Smooth muscle cell (in vitro differentiated cells): Measurements from ENCODE around the gene PRM2. TPM values are rescaled to one million over a fixed set of nuclear protein-coding genes. Genes with fewer than 3 reads are reported as not detected.
A peak's percentile ranks its signal among the peaks of the same experiment; 100 is the strongest.

Source experiments
- DNase-seq: peaks from one replicate; lab custom pipeline; 2025; ENCODE audit not compliant: unreplicated experiment; lab: John Stamatoyannopoulos, UW
- H2AFZ ChIP-seq: fragments of 200-600 bp; sonication (generic); 2 replicates; pipeline ENCODE4 v1.6.0; 2016; ENCODE audit warnings: antibody characterized with exemption, low read depth, mild to moderate bottlenecking
- H3F3A ChIP-seq: fragments of 200-600 bp; sonication (generic); 2 replicates; pipeline ENCODE4 v1.6.0; 2017; ENCODE audit warnings: antibody characterized with exemption, low read depth
- H3K27ac ChIP-seq: fragments of 200-600 bp; sonication (generic); 2 replicates; pipeline ENCODE4 v1.5.1; 2016; ENCODE audit warnings: low read depth, mild to moderate bottlenecking
- H3K27me3 ChIP-seq: fragments of 200-600 bp; sonication (generic); 2 replicates; pipeline ENCODE4 v1.6.1; 2016; ENCODE audit warnings: low read depth, mild to moderate bottlenecking
- H3K36me3 ChIP-seq: fragments of 200-600 bp; sonication (generic); 2 replicates; pipeline ENCODE4 v1.5.1; 2016; ENCODE audit warnings: low read depth
- H3K4me1 ChIP-seq: fragments of 200-600 bp; sonication (generic); 2 replicates; pipeline ENCODE4 v1.5.1; 2016; ENCODE audit warnings: low read depth
- H3K4me2 ChIP-seq: fragments of 200-600 bp; sonication (generic); 2 replicates; pipeline ENCODE4 v1.6.0; 2016; ENCODE audit warnings: mild to moderate bottlenecking
- H3K4me3 ChIP-seq: fragments of 200-600 bp; sonication (generic); 2 replicates; pipeline ENCODE4 v1.5.1; 2016; ENCODE audit warnings: mild to moderate bottlenecking
- H3K79me2 ChIP-seq: fragments of 200-600 bp; sonication (generic); 2 replicates; pipeline ENCODE4 v1.6.0; 2016; ENCODE audit warnings: low read depth, mild to moderate bottlenecking
- H3K9ac ChIP-seq: fragments of 200-600 bp; sonication (generic); 2 replicates; pipeline ENCODE4 v1.6.0; 2016; ENCODE audit warnings: low read depth
- H3K9me3 ChIP-seq: fragments of 200-600 bp; sonication (generic); replicated peaks from 2 replicates; pipeline ENCODE4 v1.5.1; 2016; ENCODE audit warnings: low read depth
- H4K20me1 ChIP-seq: fragments of 200-600 bp; sonication (generic); 2 replicates; pipeline ENCODE4 v1.6.0; 2016; ENCODE audit warnings: low read depth
- WGBS: methylation state at CpG from one replicate; pipeline ENCODE4 v1.1.7; 2016; ENCODE audit warnings: low lambda C conversion rate; 5-methylcytosine and 5-hydroxymethylcytosine counted together
- polyA plus RNA-seq: library from polyadenylated mRNA; unstranded; fragments of >200 nt; fragmentation: Nextera tagmentation; extraction: Ambion mirVana; gene quantifications from 2 replicates; pipeline ENCODE4 v1.2.1, GENCODE V29; 2016
- total RNA-seq: library from RNA; depleted of rRNA; stranded (reverse); fragments of >200 nt; gene quantifications from 2 replicates; pipeline ENCODE4 v1.2.3, GENCODE V29; 2014
- TF ChIP-seq, protein P1 (sequence below): fragments of 200-600 bp; sonication (generic); IDR thresholded peaks from 2 replicates; pipeline ENCODE4 v1.5.1; 2017; ENCODE audit warnings: borderline replicate concordance, mild to moderate bottlenecking, antibody characterized with exemption; ENCODE audit not compliant: insufficient read depth, poor library complexity, severe bottlenecking

Gene PRM2
- total and polyA plus RNA-seq, 2 experiments from 2014 or later: not detected

DNA sequence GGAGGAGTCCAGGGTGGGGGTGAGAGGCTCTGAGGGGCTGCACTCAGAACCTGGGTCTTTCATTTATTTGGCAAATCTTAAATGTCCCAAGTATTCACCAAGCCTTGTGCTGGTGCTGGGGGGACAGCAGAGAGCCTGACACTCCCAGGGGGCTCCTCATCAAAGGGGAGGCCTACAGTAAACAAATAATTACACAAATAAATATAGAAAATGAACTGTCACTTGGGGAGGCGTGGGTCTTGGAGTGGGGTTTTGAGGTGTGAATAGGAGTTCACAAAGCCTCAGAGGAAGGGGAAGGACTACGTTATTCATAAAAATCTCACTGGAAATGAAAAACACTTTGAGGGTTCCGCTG lies 20.0 kb upstream of the PRM2 start:
- H3K9ac ChIP-seq: no peak overlapping the region
- WGBS: 42% methylated on average over 3 of the region's 3 CpGs
- no peaks in the 10 kb centered on the region for H3K9me3 ChIP-seq
- peak overlapping the region; percentile 2 for H2AFZ ChIP-seq
- TF ChIP-seq, protein P1, sequence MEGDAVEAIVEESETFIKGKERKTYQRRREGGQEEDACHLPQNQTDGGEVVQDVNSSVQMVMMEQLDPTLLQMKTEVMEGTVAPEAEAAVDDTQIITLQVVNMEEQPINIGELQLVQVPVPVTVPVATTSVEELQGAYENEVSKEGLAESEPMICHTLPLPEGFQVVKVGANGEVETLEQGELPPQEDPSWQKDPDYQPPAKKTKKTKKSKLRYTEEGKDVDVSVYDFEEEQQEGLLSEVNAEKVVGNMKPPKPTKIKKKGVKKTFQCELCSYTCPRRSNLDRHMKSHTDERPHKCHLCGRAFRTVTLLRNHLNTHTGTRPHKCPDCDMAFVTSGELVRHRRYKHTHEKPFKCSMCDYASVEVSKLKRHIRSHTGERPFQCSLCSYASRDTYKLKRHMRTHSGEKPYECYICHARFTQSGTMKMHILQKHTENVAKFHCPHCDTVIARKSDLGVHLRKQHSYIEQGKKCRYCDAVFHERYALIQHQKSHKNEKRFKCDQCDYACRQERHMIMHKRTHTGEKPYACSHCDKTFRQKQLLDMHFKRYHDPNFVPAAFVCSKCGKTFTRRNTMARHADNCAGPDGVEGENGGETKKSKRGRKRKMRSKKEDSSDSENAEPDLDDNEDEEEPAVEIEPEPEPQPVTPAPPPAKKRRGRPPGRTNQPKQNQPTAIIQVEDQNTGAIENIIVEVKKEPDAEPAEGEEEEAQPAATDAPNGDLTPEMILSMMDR: no peak
- no peak overlapping the region for H3K27ac ChIP-seq
- no peak for DNase-seq
- no peaks in the 10 kb centered on the region for H3K27me3 ChIP-seq
- H4K20me1 ChIP-seq: no peaks in the 10 kb centered on the region
- H3F3A ChIP-seq: no peaks in the 10 kb centered on the region
- H3K4me2 ChIP-seq: peak overlapping the region; percentile 67
- peaks cover 4% of the 10 kb centered on the region for H3K4me1 ChIP-seq
- H3K36me3 ChIP-seq: no peaks in the 10 kb centered on the region
- H3K79me2 ChIP-seq: no peaks in the 10 kb centered on the region
- H3K4me3 ChIP-seq: no peak overlapping the region

DNA sequence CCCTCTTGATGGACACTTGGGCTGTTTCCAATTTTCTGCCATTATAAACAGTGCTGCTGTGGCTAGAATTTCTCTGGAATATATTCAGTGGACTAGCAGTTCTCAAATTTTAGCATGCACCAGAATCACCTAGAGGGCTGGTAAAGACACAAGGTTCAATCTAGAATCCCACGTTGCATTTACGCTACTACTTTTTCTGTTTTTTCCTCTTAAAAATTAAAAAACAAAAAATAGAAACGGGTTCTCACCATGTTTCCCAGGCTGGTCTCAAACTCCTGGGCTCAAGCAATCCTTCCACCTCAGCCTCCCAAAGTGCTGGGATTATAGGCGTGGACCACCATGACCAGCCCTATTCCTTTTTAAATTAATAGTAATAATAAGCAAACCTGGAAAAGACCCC lies 19.4 kb upstream of the PRM2 start:
- no peak overlapping the region for H3K4me3 ChIP-seq
- H3K9me3 ChIP-seq: no peaks in the 10 kb centered on the region
- DNase-seq: no peak
- H3K36me3 ChIP-seq: no peaks in the 10 kb centered on the region
- no peak overlapping the region for H3K9ac ChIP-seq
- no peak overlapping the region for H3K27ac ChIP-seq
- no peak overlapping the region for H3K4me2 ChIP-seq
- H3K79me2 ChIP-seq: no peaks in the 10 kb centered on the region
- no peak overlapping the region for H2AFZ ChIP-seq
- TF ChIP-seq, protein P1: no peak
- WGBS: 93% methylated on average over 4 of the region's 4 CpGs
- peaks cover 11% of the 10 kb centered on the region for H3K4me1 ChIP-seq
- no peaks in the 10 kb centered on the region for H4K20me1 ChIP-seq
- no peaks in the 10 kb centered on the region for H3F3A ChIP-seq
- no peaks in the 10 kb centered on the region for H3K27me3 ChIP-seq

DNA sequence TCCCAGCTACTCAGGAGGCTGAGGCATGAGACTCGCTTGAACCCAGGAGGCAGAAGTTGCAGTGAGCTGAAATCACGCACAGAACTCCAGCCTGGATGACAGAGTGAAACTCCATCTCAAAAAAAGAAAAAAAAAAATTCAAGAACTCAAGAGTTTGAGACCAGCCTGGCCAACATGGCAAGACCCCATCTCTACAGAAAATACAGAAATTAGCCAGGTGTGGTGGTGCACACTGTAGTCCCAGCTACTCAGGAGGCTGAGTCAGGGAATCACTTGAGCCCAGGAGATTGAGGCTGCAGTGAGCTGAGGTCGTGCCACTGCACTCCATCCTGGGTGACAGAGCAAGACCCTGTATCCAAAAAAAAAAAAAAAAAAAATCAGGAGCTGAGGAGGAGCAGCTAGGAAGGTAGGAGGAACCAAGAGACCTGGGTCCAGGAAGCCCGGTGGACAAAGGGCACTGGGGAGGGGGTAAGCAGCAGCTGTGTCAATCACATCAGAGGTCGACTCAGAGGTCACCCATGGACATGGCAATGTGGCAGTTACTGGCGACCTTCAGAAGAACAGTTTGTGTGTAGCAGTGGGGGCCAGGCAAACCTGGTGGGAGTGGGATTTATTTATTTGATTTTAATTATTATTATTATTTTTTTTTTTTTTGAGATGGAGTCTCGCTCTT lies 15.9 kb upstream of the PRM2 start:
- TF ChIP-seq, protein P1: no peak
- Histone ChIP-seq H3K9ac (no peak overlapping the region), H3K4me2 (no peak overlapping the region), H4K20me1 (no peaks in the 10 kb centered on the region), H3K4me3 (no peak overlapping the region), H3K4me1 (peaks cover 11% of the 10 kb centered on the region), H3K27me3 (no peaks in the 10 kb centered on the region), H3K36me3 (no peaks in the 10 kb centered on the region), H3K27ac (no peak overlapping the region), H3K79me2 (no peaks in the 10 kb centered on the region), H3K9me3 (no peaks in the 10 kb centered on the region), H3F3A (no peaks in the 10 kb centered on the region), H2AFZ (no peak overlapping the region)
- DNase-seq: no peak
- 93% methylated on average over 7 of the region's 7 CpGs for WGBS

DNA sequence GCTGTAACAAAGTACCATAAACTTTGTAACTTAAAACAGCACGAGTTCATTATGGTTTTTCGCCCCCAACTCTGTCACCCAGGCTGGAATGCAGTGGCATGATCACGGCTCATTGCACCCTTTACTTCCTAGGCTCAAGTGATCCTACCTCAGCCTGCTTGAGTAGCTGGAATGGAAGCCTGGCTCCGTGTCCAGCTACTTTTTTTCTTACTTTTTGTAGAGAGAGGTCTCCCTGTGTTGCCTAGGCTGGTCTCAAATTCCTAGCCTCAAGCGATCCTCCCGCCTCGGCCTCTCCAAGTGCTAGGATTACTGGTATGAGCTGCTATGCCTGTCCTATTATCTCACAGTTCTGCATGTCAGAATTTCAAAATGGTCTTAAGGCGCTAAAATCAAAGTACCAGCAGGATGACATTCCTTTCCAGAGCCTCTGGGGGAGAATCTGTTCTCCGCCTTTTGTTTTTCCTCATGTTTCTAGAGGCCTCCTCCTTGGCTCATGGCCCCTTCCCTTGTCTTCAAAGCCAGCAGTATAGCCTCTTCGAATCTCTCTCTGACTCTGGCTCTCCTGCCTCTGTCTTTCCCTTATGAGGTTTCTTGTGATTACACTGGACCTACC lies 14.9 kb upstream of the PRM2 start:
- H3K9me3 ChIP-seq: no peaks in the 10 kb centered on the region
- no peak overlapping the region for H3K9ac ChIP-seq
- H3K4me3 ChIP-seq: no peak overlapping the region
- H3K36me3 ChIP-seq: no peaks in the 10 kb centered on the region
- 54% methylated on average over 10 of the region's 10 CpGs for WGBS
- H3K27me3 ChIP-seq: no peaks in the 10 kb centered on the region
- TF ChIP-seq, protein P1: no peak
- no peaks in the 10 kb centered on the region for H3K79me2 ChIP-seq
- H3F3A ChIP-seq: no peaks in the 10 kb centered on the region
- no peak for DNase-seq
- no peaks in the 10 kb centered on the region for H4K20me1 ChIP-seq
- no peak overlapping the region for H3K4me2 ChIP-seq
- H3K27ac ChIP-seq: no peak overlapping the region
- no peak overlapping the region for H2AFZ ChIP-seq
- peaks cover 11% of the 10 kb centered on the region for H3K4me1 ChIP-seq
